A549 treated with dexamethasone at 1 μM for 4 hours (cell line): ENCODE data around the gene TMPRSS6. TPM values are rescaled to one million over a fixed set of nuclear protein-coding genes. Genes with fewer than 3 reads are reported as not detected.

Experiments
- total RNA-seq: library from RNA; stranded (reverse); fragments of 200-300 nt; extraction: Qiagen RNA extraction; gene quantifications from 5 replicates; pipeline ENCODE4 v1.2.3, GENCODE V29; 2022

TMPRSS6 gene
- 0.02 to 0.04 TPM in 2 of 5 replicates, not detected in the others for total RNA-seq

DNA sequence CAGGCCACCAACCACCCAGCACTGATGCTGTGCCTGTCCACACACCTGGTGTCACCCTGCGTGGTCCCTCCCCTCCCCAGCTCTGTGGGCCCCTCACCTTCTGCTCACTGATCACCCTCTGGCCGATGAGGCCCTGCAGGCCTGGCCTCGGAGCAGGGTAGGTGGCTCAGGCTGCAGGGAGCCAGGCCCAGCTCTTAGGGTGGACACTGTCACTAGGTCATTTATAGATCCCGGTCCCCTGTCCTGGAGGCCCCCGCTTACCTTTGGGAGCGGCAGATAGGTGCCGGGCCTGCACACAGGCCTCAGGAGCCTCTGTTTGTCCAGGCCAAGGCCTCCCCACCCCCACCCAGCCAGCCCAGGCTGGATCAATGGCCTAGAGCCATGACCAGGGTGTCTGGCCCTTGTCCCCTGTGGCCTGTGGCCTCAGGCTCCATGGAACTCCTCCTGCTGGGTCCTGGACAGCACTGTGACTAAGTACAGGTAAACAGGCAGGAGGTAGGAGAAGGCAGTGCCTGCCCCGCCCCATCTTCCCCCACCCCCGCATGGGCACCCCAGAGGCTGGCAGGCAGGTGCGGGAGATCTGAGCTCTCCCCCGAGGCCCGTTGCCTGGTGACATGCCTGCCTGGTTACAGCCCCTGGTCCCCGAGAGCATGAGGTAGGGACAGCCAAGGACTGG lies at the start of gene TMPRSS6:
Gene TMPRSS6, minus strand, starts transcription at position 472 of the 676 bp plus-strand sequence. CDS start 6,296 bp downstream, outside the sequence.

DNA sequence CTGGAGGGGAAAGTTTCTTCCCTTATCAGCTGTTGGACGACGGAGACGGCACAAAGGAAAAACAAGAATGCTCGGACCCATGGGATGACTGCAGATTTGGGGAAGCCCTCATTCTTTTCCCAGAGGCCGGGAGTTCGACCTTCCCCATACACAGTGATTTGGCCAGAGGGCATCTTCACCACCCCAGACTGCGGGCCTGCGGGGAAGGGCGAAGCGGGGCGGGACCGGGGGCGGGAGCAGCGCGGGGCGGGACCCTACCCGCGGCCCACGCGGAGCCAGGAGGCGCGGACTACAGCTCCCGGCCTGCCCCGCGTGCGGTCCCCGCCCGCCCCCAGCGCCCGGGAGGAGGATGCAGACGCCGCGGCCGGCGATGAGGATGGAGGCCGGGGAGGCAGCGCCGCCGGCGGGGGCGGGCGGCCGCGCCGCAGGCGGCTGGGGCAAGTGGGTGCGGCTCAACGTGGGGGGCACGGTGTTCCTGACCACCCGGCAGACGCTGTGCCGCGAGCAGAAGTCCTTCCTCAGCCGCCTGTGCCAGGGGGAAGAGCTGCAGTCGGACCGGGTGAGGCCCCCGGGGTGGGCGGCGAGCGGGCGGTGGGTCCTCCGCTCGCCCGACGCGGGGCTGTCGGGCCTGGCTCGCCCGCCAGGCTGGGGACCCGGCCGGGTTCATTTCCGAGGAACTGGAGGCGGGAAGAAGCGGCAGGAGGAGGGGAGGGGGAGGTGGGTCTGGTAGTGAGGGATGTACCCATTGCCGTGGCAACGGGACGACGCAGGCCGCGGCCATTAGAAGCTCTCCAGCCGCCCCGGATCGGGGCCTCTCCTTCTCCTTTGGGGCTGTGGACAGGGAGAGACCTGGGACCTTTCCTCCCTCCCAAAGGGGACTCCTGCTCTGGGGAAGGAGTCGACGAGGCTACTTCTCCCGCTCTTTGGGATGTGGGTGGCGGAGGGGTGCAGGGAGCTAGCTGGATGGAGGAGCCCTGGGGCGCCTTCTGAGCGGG lies 57.8 kb downstream of the TMPRSS6 start, which contains the start of gene KCTD17:
Gene KCTD17, plus strand, starts transcription at position 352 of the 995 bp plus-strand sequence. Its CDS starts 19 bp downstream, at position 371.

GRCh38 chr22:37019309-37020191 lies 90.0 kb downstream of the TMPRSS6 start, which contains the start of the genes MPST and TST:
MPST (plus strand) TSS chr22:37019742; CDS start chr22:37019837, 95 bp downstream.
TST (minus strand) TSS chr22:37019447; CDS start chr22:37018732, 715 bp downstream.

Other genes with a start within 250 kb of the TMPRSS6 start
- 0.11 to 0.13 TPM in 2 of 5 replicates, not detected in the others for gene NCF4, start 248.7 kb downstream of the TMPRSS6 start, total RNA-seq
- gene CSF2RB, start 196.1 kb downstream of the TMPRSS6 start, total RNA-seq = 0.01 TPM in 1 of 5 replicates, not detected in the others
- 43.7 to 52.8 TPM (median 48.8 TPM) in 5 replicates for gene TST, start 90.3 kb downstream of the TMPRSS6 start, total RNA-seq
- 44.5 to 72.8 TPM (median 66.2 TPM) in 5 replicates for gene MPST, start 90.0 kb downstream of the TMPRSS6 start, total RNA-seq
- gene KCTD17, start 58.0 kb downstream of the TMPRSS6 start, total RNA-seq = 20.0 to 27.7 TPM (median 26.7 TPM) in 5 replicates
- gene IL2RB, start 40.2 kb upstream of the TMPRSS6 start, total RNA-seq = 0.02 to 0.13 TPM (median 0.08 TPM) in 5 replicates
- gene C1QTNF6, start 78.5 kb upstream of the TMPRSS6 start, total RNA-seq = 6.6 to 12.4 TPM (median 10.8 TPM) in 5 replicates
- 0.02 TPM in 1 of 5 replicates, not detected in the others for gene SSTR3, start 102.8 kb upstream of the TMPRSS6 start, total RNA-seq
- gene RAC2, start 134.6 kb upstream of the TMPRSS6 start, total RNA-seq = 0.06 to 0.28 TPM (median 0.15 TPM) in 4 of 5 replicates, not detected in the other
- gene CYTH4, start 172.8 kb upstream of the TMPRSS6 start, total RNA-seq = 0.63 to 1.2 TPM (median 0.90 TPM) in 5 replicates